ENCODE measurements around the gene OR11L1. TPM values are rescaled to one million over a fixed set of nuclear protein-coding genes. Genes with fewer than 3 reads are reported as not detected.

The OR11L1 gene
- total RNA-seq, 4 donors from 2014 or later, result not detected

DNA sequence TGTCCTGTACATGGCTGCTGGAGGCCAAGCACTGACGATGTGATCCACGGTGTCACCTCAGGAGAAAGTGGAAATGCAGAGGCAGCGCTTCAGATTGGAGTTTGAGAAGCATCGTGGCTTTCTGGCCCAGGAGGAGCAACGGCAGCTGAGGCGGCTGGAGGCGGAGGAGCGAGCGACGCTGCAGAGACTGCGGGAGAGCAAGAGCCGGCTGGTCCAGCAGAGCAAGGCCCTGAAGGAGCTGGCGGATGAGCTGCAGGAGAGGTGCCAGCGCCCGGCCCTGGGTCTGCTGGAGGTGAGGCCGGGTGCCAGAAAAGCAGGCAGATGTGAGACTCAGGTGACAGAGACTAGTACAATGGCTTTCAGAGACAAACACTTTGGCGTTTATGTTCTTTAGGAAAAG, 22.9 kb upstream of the OR11L1 start:
- no peaks in the 10 kb centered on the region for H3K27me3 ChIP-seq
- no peaks in the 10 kb centered on the region for H3K4me1 ChIP-seq
- DNase-seq, result no peak
- H3K36me3 ChIP-seq, result no peaks in the 10 kb centered on the region
- H3K27ac ChIP-seq, result no peak overlapping the region
- 90% methylated on average over 17 of the region's 17 CpGs; no CpG with 5 or more reads in 1 of the 2 donors for WGBS, 2 donors (ENCODE audit: low coverage in 1 of 2)
- TF ChIP-seq EP300 (IDR thresholded peaks at IDR 0.05; ENCODE audit: low read depth) (no peak), POLR2A (IDR thresholded peaks at IDR 0.05) (no peak)
- in situ Hi-C loops (cut with MboI; ENCODE audit: low pct_ligation_motif_present in 1 of 4, low pct_unique_long_range_greater_than_20kb in 1 of 4, low sequenced_read_pairs in 3 of 4) (no loop called here), intact Hi-C loops (cut with DNase I; ENCODE audit: low total_unique reads) (no loop called here)
- no peak overlapping the region for H3K4me3 ChIP-seq
- H3K9me3 ChIP-seq, result no peaks in the 10 kb centered on the region

DNA sequence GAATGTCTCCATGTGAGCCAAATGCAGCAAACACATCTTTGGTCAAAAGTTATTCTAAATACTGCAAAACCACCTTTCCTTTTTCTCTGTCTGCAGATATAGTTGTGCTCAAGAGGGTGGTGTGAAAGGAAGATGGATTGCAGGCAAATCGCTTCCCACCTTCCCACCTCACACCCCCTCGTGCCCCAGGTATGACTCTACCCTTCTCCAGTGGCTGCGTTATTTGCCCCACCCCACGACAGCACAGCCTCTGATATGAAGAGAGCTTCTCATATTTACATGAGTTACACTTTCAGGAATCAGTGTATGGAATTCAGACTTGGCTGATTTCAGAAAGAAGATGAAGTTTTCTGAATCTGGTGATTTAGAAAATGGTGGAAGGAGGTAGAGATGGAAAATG, 21.1 kb upstream of the OR11L1 start:
- Histone ChIP-seq H3K27ac (no peak overlapping the region), H3K36me3 (no peaks in the 10 kb centered on the region), H3K27me3 (peaks cover 6% of the 10 kb centered on the region), H3K4me1 (peaks cover 0 to under 1% (median 0%) of the 10 kb centered on the region in 4 donors), H3K9me3 (no peaks in the 10 kb centered on the region), H3K4me3 (no peak overlapping the region)
- 88 to 92% methylated on average over 2 to 4 of the region's 4 CpGs for WGBS, 2 donors (ENCODE audit: low coverage in 1 of 2)
- in situ Hi-C loops (cut with MboI; ENCODE audit: low pct_ligation_motif_present in 1 of 4, low pct_unique_long_range_greater_than_20kb in 1 of 4, low sequenced_read_pairs in 3 of 4) (no loop called here), intact Hi-C loops (cut with DNase I; ENCODE audit: low total_unique reads) (no loop called here)
- DNase-seq, result no peak
- no peak for TF ChIP-seq EP300 (IDR thresholded peaks at IDR 0.05; ENCODE audit: low read depth)
- no peak for TF ChIP-seq POLR2AphosphoS5 (IDR thresholded peaks at IDR 0.05)
- no peak for TF ChIP-seq POLR2A (IDR thresholded peaks at IDR 0.05)
- TF ChIP-seq, protein P1, sequence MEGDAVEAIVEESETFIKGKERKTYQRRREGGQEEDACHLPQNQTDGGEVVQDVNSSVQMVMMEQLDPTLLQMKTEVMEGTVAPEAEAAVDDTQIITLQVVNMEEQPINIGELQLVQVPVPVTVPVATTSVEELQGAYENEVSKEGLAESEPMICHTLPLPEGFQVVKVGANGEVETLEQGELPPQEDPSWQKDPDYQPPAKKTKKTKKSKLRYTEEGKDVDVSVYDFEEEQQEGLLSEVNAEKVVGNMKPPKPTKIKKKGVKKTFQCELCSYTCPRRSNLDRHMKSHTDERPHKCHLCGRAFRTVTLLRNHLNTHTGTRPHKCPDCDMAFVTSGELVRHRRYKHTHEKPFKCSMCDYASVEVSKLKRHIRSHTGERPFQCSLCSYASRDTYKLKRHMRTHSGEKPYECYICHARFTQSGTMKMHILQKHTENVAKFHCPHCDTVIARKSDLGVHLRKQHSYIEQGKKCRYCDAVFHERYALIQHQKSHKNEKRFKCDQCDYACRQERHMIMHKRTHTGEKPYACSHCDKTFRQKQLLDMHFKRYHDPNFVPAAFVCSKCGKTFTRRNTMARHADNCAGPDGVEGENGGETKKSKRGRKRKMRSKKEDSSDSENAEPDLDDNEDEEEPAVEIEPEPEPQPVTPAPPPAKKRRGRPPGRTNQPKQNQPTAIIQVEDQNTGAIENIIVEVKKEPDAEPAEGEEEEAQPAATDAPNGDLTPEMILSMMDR (IDR thresholded peaks at IDR 0.05), result no peak

DNA sequence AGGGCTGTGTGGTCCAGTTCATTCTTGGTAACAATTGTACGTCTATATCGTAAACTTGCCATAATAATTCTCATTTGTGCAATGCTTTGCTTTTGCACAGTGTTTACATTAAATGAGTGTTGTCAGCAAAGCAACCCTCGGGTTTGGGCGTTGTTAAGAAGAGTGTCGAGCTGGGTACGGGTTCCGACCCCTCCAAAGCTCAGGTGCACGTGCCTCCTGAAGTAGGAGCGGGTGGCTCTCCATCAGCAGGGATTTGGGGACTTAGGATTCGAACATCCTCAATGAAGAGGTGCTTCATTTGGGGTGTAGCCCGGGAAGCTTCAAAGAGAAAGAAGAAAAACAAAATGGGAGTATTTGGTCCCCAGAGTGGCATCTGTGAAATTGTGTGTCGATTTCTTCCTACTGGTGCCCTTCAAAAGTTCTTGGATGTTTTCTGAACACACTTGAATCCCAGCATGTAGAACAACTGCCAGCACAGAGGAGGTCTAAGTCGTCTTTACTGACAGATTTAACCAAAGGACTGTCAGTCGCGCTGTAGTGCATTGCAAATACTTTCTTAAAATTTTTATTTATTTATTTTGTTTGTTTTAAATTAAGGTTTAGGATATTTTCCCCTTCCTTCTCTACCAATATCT, 16.4 kb upstream of the OR11L1 start:
- 22 to 32% methylated on average over 13 to 15 of the region's 15 CpGs for WGBS, 2 donors (ENCODE audit: low coverage in 1 of 2)
- in situ Hi-C loops (cut with MboI; ENCODE audit: low pct_ligation_motif_present in 1 of 4, low pct_unique_long_range_greater_than_20kb in 1 of 4, low sequenced_read_pairs in 3 of 4) (no loop called here), intact Hi-C loops (cut with DNase I; ENCODE audit: low total_unique reads) (no loop called here)
- no peak for DNase-seq
- Histone ChIP-seq H3K9me3 (no peaks in the 10 kb centered on the region), H3K27ac (peak overlapping the region; percentile 53 to 89 (median 82)), H3K4me1 (peaks cover 0 to 7% (median 3%) of the 10 kb centered on the region in 4 donors), H3K4me3 (peak overlapping the region; percentile 40 to 54 (median 51)), H3K27me3 (peaks cover 20% of the 10 kb centered on the region), H3K36me3 (no peaks in the 10 kb centered on the region)
- TF ChIP-seq POLR2A (IDR thresholded peaks at IDR 0.05), result no peak
- no peak for TF ChIP-seq POLR2AphosphoS5 (IDR thresholded peaks at IDR 0.05)
- no peak for TF ChIP-seq EP300 (IDR thresholded peaks at IDR 0.05; ENCODE audit: low read depth)
- TF ChIP-seq, protein P1 (IDR thresholded peaks at IDR 0.05), result no peak

DNA sequence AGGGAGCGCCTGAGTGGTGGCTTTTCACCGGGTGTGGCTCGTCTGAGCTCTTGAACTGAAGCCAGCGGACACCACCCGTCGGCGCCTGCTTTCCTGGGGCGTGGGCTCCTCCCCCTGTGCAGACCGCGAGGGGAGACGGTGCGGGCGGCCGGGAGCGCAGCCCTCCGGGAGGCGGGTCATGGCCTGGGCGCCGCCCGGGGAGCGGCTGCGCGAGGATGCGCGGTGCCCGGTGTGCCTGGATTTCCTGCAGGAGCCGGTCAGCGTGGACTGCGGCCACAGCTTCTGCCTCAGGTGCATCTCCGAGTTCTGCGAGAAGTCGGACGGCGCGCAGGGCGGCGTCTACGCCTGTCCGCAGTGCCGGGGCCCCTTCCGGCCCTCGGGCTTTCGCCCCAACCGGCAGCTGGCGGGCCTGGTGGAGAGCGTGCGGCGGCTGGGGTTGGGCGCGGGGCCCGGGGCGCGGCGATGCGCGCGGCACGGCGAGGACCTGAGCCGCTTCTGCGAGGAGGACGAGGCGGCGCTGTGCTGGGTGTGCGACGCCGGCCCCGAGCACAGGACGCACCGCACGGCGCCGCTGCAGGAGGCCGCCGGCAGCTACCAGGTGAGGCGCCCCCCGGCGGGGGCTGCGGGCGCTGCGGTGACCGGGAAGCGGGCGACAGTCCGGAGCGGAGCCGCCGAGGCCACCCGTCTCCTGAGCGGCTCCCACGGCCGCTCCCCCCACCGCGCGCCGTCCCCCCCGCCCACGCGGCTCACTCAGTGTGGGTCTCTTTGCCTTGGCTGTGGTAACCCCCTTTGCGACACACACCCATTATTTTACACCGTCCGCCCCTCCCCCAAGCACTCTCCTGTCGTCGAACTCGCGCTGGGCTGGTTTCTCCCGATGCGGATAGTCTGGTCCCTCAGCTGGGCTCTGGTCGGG, 15.6 kb upstream of the OR11L1 start, which contains the start of gene TRIM58:
TRIM58 (plus strand) TSS at position 119 of the 916 bp plus-strand sequence; CDS start at position 179, 60 bp downstream.
- in situ Hi-C loops (cut with MboI; ENCODE audit: low pct_ligation_motif_present in 1 of 4, low pct_unique_long_range_greater_than_20kb in 1 of 4, low sequenced_read_pairs in 3 of 4), result no loop called here
- intact Hi-C loops (cut with DNase I; ENCODE audit: low total_unique reads), result no loop called here
- TF ChIP-seq POLR2A (IDR thresholded peaks at IDR 0.05) (no peak), POLR2AphosphoS5 (IDR thresholded peaks at IDR 0.05) (peak in 1 of 3 donors; percentile 61)
- TF ChIP-seq, protein P1 (IDR thresholded peaks at IDR 0.05), result peak in 1 of 5 experiments; percentile 24
- peak; percentile 87 for DNase-seq
- H3K36me3 ChIP-seq, result no peaks in the 10 kb centered on the region
- H3K9me3 ChIP-seq, result no peaks in the 10 kb centered on the region
- H3K27me3 ChIP-seq, result peaks cover 20% of the 10 kb centered on the region
- peak within 1 kb of the TSS; percentile 40 to 54 (median 51) for H3K4me3 ChIP-seq
- peaks cover 0 to 7% (median 3%) of the 10 kb centered on the region in 4 donors for H3K4me1 ChIP-seq
- peak within 1 kb of the TSS; percentile 53 to 89 (median 82) for H3K27ac ChIP-seq
- 5 to 26% methylated on average over 7 to 45 of the region's 109 CpGs for WGBS, 2 donors (ENCODE audit: low coverage in 1 of 2)

Measured in transverse colon (tissue), 4 donors.